Neuronal stem cell (in vitro differentiated cells): ENCODE data around the gene NPAS3.

Experiments used
- DNase-seq: peaks from one replicate; pipeline ENCODE4 v3.0.0-alpha.2; 2013; ENCODE audit warnings: low spot score
- H2AFZ ChIP-seq: one replicate; pipeline ENCODE4 v1.6.1; 2013; ENCODE audit warnings: mild to moderate bottlenecking, low read length, inconsistent platforms
- H2AK5ac ChIP-seq: 2 replicates; pipeline ENCODE4 v1.6.1; 2013; ENCODE audit warnings: low read depth, mild to moderate bottlenecking, inconsistent platforms, low read length, moderate library complexity, mixed read lengths
- H2BK120ac ChIP-seq: 2 replicates; pipeline ENCODE4 v1.6.1; 2013; ENCODE audit warnings: low read depth, mild to moderate bottlenecking, inconsistent platforms, low read length, moderate library complexity, mixed read lengths
- H2BK12ac ChIP-seq: one replicate; pipeline ENCODE4 v1.6.1; 2013; ENCODE audit warnings: low read length, inconsistent platforms
- H2BK15ac ChIP-seq: 2 replicates; pipeline ENCODE4 v1.6.1; 2013; ENCODE audit warnings: mild to moderate bottlenecking, low read length, inconsistent platforms, mixed read lengths
- H2BK5ac ChIP-seq: one replicate; pipeline ENCODE4 v1.6.1; 2013; ENCODE audit warnings: inconsistent platforms, mild to moderate bottlenecking, low read length, moderate library complexity
- H3K14ac ChIP-seq: one replicate; pipeline ENCODE4 v1.6.1; 2013; ENCODE audit warnings: low read length, inconsistent platforms
- H3K18ac ChIP-seq: 2 replicates; pipeline ENCODE4 v1.6.1; 2013; ENCODE audit warnings: low read length, inconsistent platforms
- H3K23ac ChIP-seq: 2 replicates; pipeline ENCODE4 v1.6.1; 2013; ENCODE audit warnings: low read depth, mild to moderate bottlenecking, mixed read lengths, low read length, inconsistent platforms; ENCODE audit not compliant: poor library complexity
- H3K27ac ChIP-seq: replicated peaks from 3 replicates; pipeline ENCODE4 v1.5.1; 2013; ENCODE audit warnings: low read length, inconsistent platforms
- H3K27me3 ChIP-seq, 3 experiments: 2 replicates each; pipeline ENCODE4 v1.6.1; 2013; ENCODE audit warnings: low read length in 3 of 3, mild to moderate bottlenecking in 2 of 3, inconsistent platforms in 1 of 3, low read depth in 1 of 3, mixed read lengths in 1 of 3, moderate library complexity in 1 of 3; ENCODE audit not compliant: control insufficient read depth in 3 of 3, insufficient read depth in 3 of 3
- H3K36me3 ChIP-seq, 2 donors: replicated peaks in 1 of 2; 2 replicates each; pipeline ENCODE4 v1.6.1; 2013; ENCODE audit warnings: low read length in 2 of 2; ENCODE audit not compliant: control insufficient read depth in 2 of 2, insufficient read depth in 2 of 2
- H3K4ac ChIP-seq: 2 replicates; pipeline ENCODE4 v1.6.1; 2013; ENCODE audit warnings: inconsistent platforms, mild to moderate bottlenecking, low read length, moderate library complexity
- H3K4me1 ChIP-seq, 2 donors: 1 replicate in 1 of 2; 2 replicates in 1 of 2; pipeline ENCODE4 v1.6.1; 2013; ENCODE audit warnings: low read length in 2 of 2, low read depth in 1 of 2; ENCODE audit not compliant: control insufficient read depth in 2 of 2, insufficient read depth in 1 of 2
- H3K4me2 ChIP-seq: one replicate; pipeline ENCODE4 v1.6.1; 2013; ENCODE audit warnings: mild to moderate bottlenecking, low read length, inconsistent platforms; ENCODE audit not compliant: insufficient read depth, poor library complexity, severe bottlenecking
- H3K4me3 ChIP-seq, 2 donors: 2 replicates each; pipeline ENCODE4 v1.5.1; 2013; ENCODE audit warnings: low read length in 2 of 2, mild to moderate bottlenecking in 2 of 2, inconsistent platforms in 1 of 2, moderate library complexity in 1 of 2
- H3K79me1 ChIP-seq: one replicate; pipeline ENCODE4 v1.6.1; 2013; ENCODE audit warnings: low read depth, mild to moderate bottlenecking, inconsistent platforms, low read length, moderate library complexity
- H3K9ac ChIP-seq: one replicate; pipeline ENCODE4 v1.6.1; 2013; ENCODE audit warnings: mild to moderate bottlenecking, low read depth, low read length, inconsistent platforms; ENCODE audit not compliant: poor library complexity
- H3K9me3 ChIP-seq, 2 donors: replicated peaks in 1 of 2; 2 replicates each; pipeline versions ENCODE3 to v1.6.1; 2013; ENCODE audit warnings: low read length in 2 of 2, mild to moderate bottlenecking in 2 of 2, inconsistent platforms in 1 of 2, low read depth in 1 of 2, mixed read lengths in 1 of 2, moderate library complexity in 1 of 2; ENCODE audit not compliant: control insufficient read depth in 2 of 2, insufficient read depth in 1 of 2
- H4K8ac ChIP-seq: one replicate; pipeline ENCODE4 v1.6.1; 2013; ENCODE audit warnings: low read depth, mild to moderate bottlenecking, inconsistent platforms, low read length, moderate library complexity
- H4K91ac ChIP-seq: one replicate; pipeline ENCODE4 v1.6.1; 2013; ENCODE audit warnings: low read length, low read depth, mild to moderate bottlenecking, inconsistent platforms; ENCODE audit not compliant: poor library complexity
- WGBS, 2 donors: extraction: QIAGEN DNeasy Blood & Tissue Kit; methylation state at CpG; one replicate each; pipeline ENCODE4 v1.1.7; 2013; ENCODE audit warnings: missing lambda C conversion rate in 2 of 2, mixed read lengths in 1 of 2; ENCODE audit not compliant: insufficient read length in 2 of 2, insufficient replicate concordance in 1 of 2; ENCODE audit errors: extremely low coverage in 2 of 2; 5-methylcytosine and 5-hydroxymethylcytosine counted together

Gene NPAS3

DNA sequence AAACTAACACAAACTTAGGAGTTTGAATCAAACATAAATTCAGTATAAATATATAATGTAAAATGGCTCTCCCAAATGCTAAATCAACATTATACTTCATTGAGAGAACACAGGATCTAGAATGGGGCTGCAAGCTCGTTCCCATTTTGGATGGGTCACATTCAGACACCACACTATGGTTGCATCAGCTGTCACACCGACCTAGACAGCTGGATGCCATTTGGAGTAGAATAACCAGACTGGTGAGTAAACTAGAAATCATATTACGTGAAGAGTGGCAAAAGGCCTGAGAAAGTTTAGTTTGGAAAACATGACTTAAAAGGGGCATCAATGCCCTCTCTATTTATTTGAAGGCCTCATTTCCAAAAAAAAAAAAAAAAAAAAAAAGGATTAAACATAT lies 430.4 kb downstream of the NPAS3 start:
- H3K9ac ChIP-seq, result no peak overlapping the region
- no peak overlapping the region for H4K91ac ChIP-seq
- H2AK5ac ChIP-seq, result no peak overlapping the region
- H3K4me3 ChIP-seq, result no peak overlapping the region
- WGBS, 2 donors, result no CpG with 5 or more reads among the region's 3 CpGs
- no peak overlapping the region for H3K23ac ChIP-seq
- H2BK12ac ChIP-seq, result no peak overlapping the region
- no peaks in the 10 kb centered on the region for H3K79me1 ChIP-seq
- H2AFZ ChIP-seq, result no peak overlapping the region
- no peaks in the 10 kb centered on the region for H3K9me3 ChIP-seq
- H3K4ac ChIP-seq, result no peak overlapping the region
- H2BK15ac ChIP-seq, result no peak overlapping the region
- no peak overlapping the region for H3K4me2 ChIP-seq
- H3K4me1 ChIP-seq, result peaks cover 5 to 18% of the 10 kb centered on the region in 2 donors
- no peak overlapping the region for H4K8ac ChIP-seq
- H2BK5ac ChIP-seq, result no peak overlapping the region
- no peak for DNase-seq
- H3K27me3 ChIP-seq, result no peaks in the 10 kb centered on the region
- no peak overlapping the region for H3K27ac ChIP-seq
- no peak overlapping the region for H3K18ac ChIP-seq
- H3K36me3 ChIP-seq, result peaks cover 0 to 9% of the 10 kb centered on the region in 2 donors
- H2BK120ac ChIP-seq, result no peak overlapping the region
- H3K14ac ChIP-seq, result no peak overlapping the region

DNA sequence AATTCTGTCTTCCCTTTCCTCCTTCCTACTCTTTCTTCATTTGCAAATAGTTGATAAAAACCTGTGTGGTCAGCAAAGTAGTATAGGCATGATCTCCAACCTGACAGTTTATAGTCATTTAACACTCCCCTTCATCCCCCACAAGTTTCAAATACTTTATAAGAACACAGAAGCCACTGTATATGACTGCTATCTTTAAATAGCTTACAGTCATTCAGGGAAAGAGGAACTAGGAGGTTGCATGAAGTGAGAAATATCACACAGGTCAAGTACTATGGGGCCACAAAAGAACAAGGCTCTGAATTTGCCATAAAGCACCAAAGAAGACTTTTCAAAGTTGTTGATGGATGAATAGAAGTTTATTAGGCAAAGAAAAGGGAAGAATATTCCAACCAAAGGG lies 431.3 kb downstream of the NPAS3 start:
- H4K91ac ChIP-seq, result no peak overlapping the region
- H2AFZ ChIP-seq, result no peak overlapping the region
- peaks cover 2 to 9% of the 10 kb centered on the region in 2 donors for H3K4me1 ChIP-seq
- no peaks in the 10 kb centered on the region for H3K27me3 ChIP-seq
- H3K23ac ChIP-seq, result no peak overlapping the region
- no peak overlapping the region for H2BK15ac ChIP-seq
- H3K14ac ChIP-seq, result no peak overlapping the region
- H3K9me3 ChIP-seq, result no peaks in the 10 kb centered on the region
- no peak overlapping the region for H3K4ac ChIP-seq
- H2AK5ac ChIP-seq, result no peak overlapping the region
- peaks cover 0 to 9% of the 10 kb centered on the region in 2 donors for H3K36me3 ChIP-seq
- no peak overlapping the region for H2BK12ac ChIP-seq
- no peak overlapping the region for H3K18ac ChIP-seq
- no peak overlapping the region for H3K9ac ChIP-seq
- no peak overlapping the region for H4K8ac ChIP-seq
- H3K27ac ChIP-seq, result no peak overlapping the region
- no peak overlapping the region for H3K4me3 ChIP-seq
- no peak overlapping the region for H2BK5ac ChIP-seq
- no peaks in the 10 kb centered on the region for H3K79me1 ChIP-seq
- no peak overlapping the region for H3K4me2 ChIP-seq
- no peak for DNase-seq
- no peak overlapping the region for H2BK120ac ChIP-seq

DNA sequence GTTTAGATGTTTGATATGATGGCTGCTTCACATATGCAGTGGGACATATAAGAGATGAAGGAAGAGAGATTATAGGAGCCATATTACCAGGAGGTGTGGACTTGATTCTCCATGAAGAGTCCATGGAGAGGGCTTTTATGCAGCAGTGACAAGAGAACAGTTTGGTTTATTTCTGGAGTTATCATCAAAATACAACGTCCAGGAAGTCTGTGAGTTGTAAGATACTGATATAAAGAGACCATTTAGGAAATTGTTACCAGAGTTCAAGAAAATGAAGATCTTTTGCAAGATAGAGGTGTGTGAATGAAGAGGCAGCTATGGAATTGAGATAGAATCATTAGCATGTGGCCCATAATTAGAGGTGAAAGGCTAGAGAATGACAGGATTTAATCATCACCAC lies 431.7 kb downstream of the NPAS3 start:
- WGBS, 2 donors, result no CpG with 5 or more reads among the region's 1 CpG
- Histone ChIP-seq H2BK15ac (no peak overlapping the region), H3K4me2 (no peak overlapping the region), H3K18ac (no peak overlapping the region), H2BK5ac (no peak overlapping the region), H3K4ac (no peak overlapping the region), H3K27me3 (no peaks in the 10 kb centered on the region), H3K36me3 (peaks cover 0 to 9% of the 10 kb centered on the region in 2 donors), H3K23ac (no peak overlapping the region), H2BK12ac (no peak overlapping the region), H3K14ac (no peak overlapping the region), H3K9ac (no peak overlapping the region), H3K79me1 (no peaks in the 10 kb centered on the region), H2BK120ac (no peak overlapping the region), H3K4me3 (no peak overlapping the region), H2AK5ac (no peak overlapping the region), H3K9me3 (no peaks in the 10 kb centered on the region), H3K27ac (no peak overlapping the region), H4K91ac (no peak overlapping the region), H4K8ac (no peak overlapping the region), H2AFZ (no peak overlapping the region), H3K4me1 (peaks cover 2 to 5% of the 10 kb centered on the region in 2 donors)
- no peak for DNase-seq

DNA sequence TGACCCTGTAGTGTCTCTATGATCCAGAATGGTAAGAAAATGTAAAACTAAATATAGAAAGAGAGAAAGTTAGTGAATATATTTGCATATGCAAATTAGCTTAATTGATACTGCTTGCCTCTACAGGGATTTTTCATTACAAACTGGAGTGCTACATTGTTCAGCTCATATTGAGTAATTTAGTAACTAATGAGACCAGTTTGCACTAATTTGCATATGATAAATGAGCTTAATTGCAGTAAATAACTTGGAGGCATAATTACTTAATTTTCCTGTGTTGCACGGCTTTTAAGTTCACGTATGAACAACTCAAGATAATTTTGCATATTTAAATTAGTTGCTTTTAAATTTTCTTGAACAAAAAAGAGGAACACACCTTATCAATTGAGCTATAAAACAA lies 436.5 kb downstream of the NPAS3 start:
- Histone ChIP-seq H3K9ac (no peak overlapping the region), H2BK5ac (no peak overlapping the region), H4K8ac (no peak overlapping the region), H2BK15ac (no peak overlapping the region), H3K4me3 (no peak overlapping the region), H3K27ac (no peak overlapping the region), H3K9me3 (no peaks in the 10 kb centered on the region), H3K79me1 (no peaks in the 10 kb centered on the region), H2BK12ac (no peak overlapping the region), H3K36me3 (no peaks in the 10 kb centered on the region), H2AFZ (no peak overlapping the region), H3K27me3 (no peaks in the 10 kb centered on the region), H3K4me2 (no peak overlapping the region), H3K4ac (no peak overlapping the region), H3K18ac (no peak overlapping the region), H2BK120ac (no peak overlapping the region), H4K91ac (no peak overlapping the region), H3K4me1 (peaks cover 0 to 2% of the 10 kb centered on the region in 2 donors), H3K23ac (no peak overlapping the region), H3K14ac (no peak overlapping the region), H2AK5ac (no peak overlapping the region)
- WGBS, 2 donors, result no CpG with 5 or more reads among the region's 2 CpGs
- no peak for DNase-seq
